Right hindlimb (tissue), 1 donor: ENCODE results near the gene SP100.
A peak's percentile ranks its signal among the peaks of the same experiment; 100 is the strongest.
"Not testable (repeated sequence)": the region's sequence is repeated elsewhere in the genome, so short reads cannot be mapped to it uniquely, and the experiment has no call there.

Experiments used
- DNase-seq: peaks from one replicate; pipeline ENCODE4 v3.0.0-alpha.2; 2018

The SP100 gene

GRCh38 chr2:230416061-230416721 lies at the start of gene SP100:
TSS of gene SP100 (plus strand) at chr2:230416201. CDS start at chr2:230416297, 96 bp downstream.
- DNase-seq = peak; percentile 77

- DNase-seq = no peak
Measured at GRCh38 chr2:230382108-230382507, 33.9 kb upstream of the SP100 start.

- no peak for DNase-seq
Measured at GRCh38 chr2:230383453-230383852, 32.5 kb upstream of the SP100 start.

GRCh38 chr2:230384986-230385385 lies 31.0 kb upstream of the SP100 start:
- no peak for DNase-seq

- DNase-seq = no peak
Measured at GRCh38 chr2:230394301-230394700, 21.7 kb upstream of the SP100 start.

- DNase-seq = not testable (repeated sequence)
Measured at GRCh38 chr2:230398698-230399097, 17.3 kb upstream of the SP100 start.

GRCh38 chr2:230400041-230400440 lies 16.0 kb upstream of the SP100 start:
- DNase-seq = no peak

- DNase-seq = no peak
Measured at GRCh38 chr2:230400454-230400853, 15.5 kb upstream of the SP100 start.

GRCh38 chr2:230401026-230401425 lies 15.0 kb upstream of the SP100 start:
- not testable (repeated sequence) for DNase-seq

- DNase-seq = no peak
Measured at GRCh38 chr2:230403746-230404145, 12.3 kb upstream of the SP100 start.

GRCh38 chr2:230405824-230406223 lies 10.2 kb upstream of the SP100 start:
- no peak for DNase-seq

- no peak for DNase-seq
Measured at GRCh38 chr2:230408244-230408842, 7.7 kb upstream of the SP100 start.

- DNase-seq = not testable (repeated sequence)
Measured at GRCh38 chr2:230409316-230409715, 6.7 kb upstream of the SP100 start.

GRCh38 chr2:230410263-230410662 lies 5.7 kb upstream of the SP100 start:
- no peak for DNase-seq

GRCh38 chr2:230410861-230411569 lies 5.0 kb upstream of the SP100 start:
- no peak for DNase-seq

GRCh38 chr2:230411570-230412370 lies 4.2 kb upstream of the SP100 start:
- DNase-seq = peak; percentile 72

GRCh38 chr2:230412371-230412711 lies 3.7 kb upstream of the SP100 start:
- no peak for DNase-seq

- DNase-seq = no peak
Measured at GRCh38 chr2:230412846-230413245, 3.2 kb upstream of the SP100 start.

GRCh38 chr2:230413479-230413878 lies 2.5 kb upstream of the SP100 start:
- DNase-seq = no peak

- no peak for DNase-seq
Measured at GRCh38 chr2:230414302-230414701, 1.7 kb upstream of the SP100 start.

- no peak for DNase-seq
Measured at GRCh38 chr2:230417436-230417835, 1.4 kb downstream of the SP100 start.

GRCh38 chr2:230418341-230419016 lies 2.5 kb downstream of the SP100 start:
- no peak for DNase-seq

- no peak for DNase-seq
Measured at GRCh38 chr2:230419181-230419580, 3.2 kb downstream of the SP100 start.
